ENCODE measurements around the gene AKAP7. TPM values are rescaled to one million over a fixed set of nuclear protein-coding genes. Genes with fewer than 3 reads are reported as not detected.

AKAP7 gene
- total and polyA plus RNA-seq, 2 donors (not counting 3 experiments of a cell fraction or from before 2014, with no cell fraction given), result 0.76 to 3.3 TPM

GRCh38 chr6:131281471-131282270 is 146.4 kb downstream of the AKAP7 start:
- H3K27me3 ChIP-seq (ENCODE audit: control insufficient read depth in 2 of 2, insufficient read depth in 2 of 2, low read length in 2 of 2), result no peaks in the 10 kb centered on the region
- DNase-seq (ENCODE audit: low read depth, low spot score), result peak; percentile 88
- POLR2A ChIA-PET, result no interaction called here
- no peak overlapping the region for H3K27ac ChIP-seq (ENCODE audit: insufficient read depth, low read depth, low read length)
- H4K20me1 ChIP-seq (replicated peaks; ENCODE audit: control insufficient read depth, extremely low read depth, insufficient read depth, low read length), result no peaks in the 10 kb centered on the region
- dilution Hi-C loops (cut with MboI; ENCODE audit: extremely low pct_ligation_motif_present, low sequenced_read_pairs) (no loop called here), intact Hi-C loops (cut with micrococcal nuclease) (no loop called here)
- H3K4me1 ChIP-seq (ENCODE audit: control insufficient read depth, extremely low read depth, insufficient read depth, low read length), result peaks cover 5% of the 10 kb centered on the region
- peak overlapping the region; percentile 28 for H2AFZ ChIP-seq (ENCODE audit: low read depth, low read length)
- H3K79me2 ChIP-seq (ENCODE audit: control insufficient read depth, insufficient read depth, low read length), result no peaks in the 10 kb centered on the region
- peak overlapping the region; percentile 8 for H3K4me2 ChIP-seq (ENCODE audit: insufficient read depth, low read length)
- no TSS peak for BruUV-seq (replicated peaks)
- no peak overlapping the region for H3K9ac ChIP-seq (replicated peaks; ENCODE audit: extremely low read depth, insufficient read depth, low read length)
- no peak overlapping the region for H3K4me3 ChIP-seq (replicated peaks in 1 of 3; ENCODE audit: insufficient read depth in 1 of 3, low read depth in 1 of 3, low read length in 3 of 3)
- peak; percentile 90 for FAIRE-seq
- no peaks in the 10 kb centered on the region for H3K9me1 ChIP-seq (replicated peaks; ENCODE audit: control insufficient read depth, extremely low read depth, insufficient read depth, low read length)
- no peak for TF ChIP-seq MYC (IDR thresholded peaks at IDR 0.05; ENCODE audit: low read depth, low read length)
- TF ChIP-seq GATA2 (IDR thresholded peaks at IDR 0.05; ENCODE audit: insufficient read depth, insufficient read length, low read depth, low read length), result no peak
- TF ChIP-seq FOS (IDR thresholded peaks at IDR 0.05; ENCODE audit: borderline replicate concordance, insufficient read depth, low read length), result no peak
- TF ChIP-seq CTCF (IDR thresholded peaks at IDR 0.05; ENCODE audit: extremely low read depth in 1 of 2, insufficient read depth in 1 of 2, low read depth in 1 of 2, low read length in 2 of 2), result no peak
- no peak for TF ChIP-seq POLR2AphosphoS5 (IDR thresholded peaks at IDR 0.05; ENCODE audit: insufficient read depth, low read depth, low read length)
- no peak for TF ChIP-seq MAX (IDR thresholded peaks at IDR 0.05; ENCODE audit: insufficient read depth, insufficient read length)
- TF ChIP-seq POLR2A (IDR thresholded peaks at IDR 0.05; ENCODE audit: low read depth, low read length), result no peak
- no peak for TF ChIP-seq JUN (IDR thresholded peaks at IDR 0.05; ENCODE audit: borderline replicate concordance, insufficient read depth, insufficient read length, low read depth)
- TF ChIP-seq EZH2 (IDR thresholded peaks at IDR 0.05; ENCODE audit: borderline replicate concordance, low read depth, low read length, severe bottlenecking), result no peak
- no peaks in the 10 kb centered on the region for H3K9me3 ChIP-seq (replicated peaks; ENCODE audit: control insufficient read depth, insufficient read depth, low read length)
- no peaks in the 10 kb centered on the region for H3K36me3 ChIP-seq (ENCODE audit: control insufficient read depth in 2 of 2, extremely low read depth in 1 of 2, insufficient read depth in 2 of 2, low read length in 2 of 2)
- CTCF ChIA-PET, result interaction anchor here (1.2 kb wide), 1 partner anchor 61 kb away, joined by 3 read pairs; no protein-coding TSS in a partner anchor
